Fibroblast of villous mesenchyme (primary cell): Measurements from ENCODE around the gene PAK1IP1. TPM values are rescaled to one million over a fixed set of nuclear protein-coding genes. Genes with fewer than 3 reads are reported as not detected.

ENCODE experiments used
- DNase-seq: peaks from one replicate; pipeline ENCODE4 v3.0.0-alpha.2; 2010; ENCODE audit warnings: low read depth
- H3K4me3 ChIP-seq: 2 replicates; pipeline ENCODE4 v1.5.1; 2011; ENCODE audit warnings: low read depth, mild to moderate bottlenecking, low read length
- total RNA-seq: library from RNA; depleted of rRNA; stranded (reverse); fragments of >200 nt; gene quantifications from 2 replicates; pipeline ENCODE4 v1.2.3, GENCODE V29; 2012
- TF ChIP-seq, protein P1 (sequence below): IDR thresholded peaks from 2 replicates; pipeline ENCODE4 v1.5.1; 2012; ENCODE audit warnings: low read depth, mild to moderate bottlenecking, low read length; ENCODE audit not compliant: insufficient read depth

Gene PAK1IP1
- total RNA-seq, 1 donor, result 25.5 TPM

DNA sequence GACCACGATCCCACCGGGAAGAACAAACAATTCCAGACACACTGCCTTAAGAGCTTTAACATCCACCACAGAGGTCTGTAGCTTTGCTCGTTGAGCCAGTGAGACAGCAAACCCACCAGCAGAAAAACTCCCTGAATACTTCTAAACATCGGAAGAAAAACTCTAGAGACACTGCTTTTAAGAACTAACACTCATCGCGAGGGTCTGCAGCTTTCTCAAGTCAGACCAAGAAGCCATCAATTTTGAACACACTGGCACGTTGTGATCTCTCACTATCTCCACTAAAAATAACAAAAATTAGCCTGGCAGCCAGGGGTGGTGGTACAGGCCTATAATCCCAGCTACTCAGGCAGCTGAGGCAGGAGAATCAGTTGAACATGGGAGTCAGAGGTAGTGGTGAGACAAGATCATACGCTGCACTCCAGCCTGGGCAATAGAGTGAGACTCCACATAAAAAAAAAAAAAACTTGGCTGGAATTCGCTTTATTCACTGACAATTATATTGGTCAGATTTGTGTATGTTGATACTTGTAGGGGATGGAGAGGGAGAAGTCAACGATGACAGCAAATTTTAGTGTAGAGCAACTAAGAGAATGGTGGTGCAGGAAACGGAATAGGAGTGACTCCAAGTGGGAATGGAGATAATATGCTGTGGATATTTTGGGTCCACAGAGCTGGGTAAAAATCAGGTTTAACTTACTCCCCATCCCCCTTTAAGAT is 27.2 kb downstream of the PAK1IP1 start:
- TF ChIP-seq, protein P1, sequence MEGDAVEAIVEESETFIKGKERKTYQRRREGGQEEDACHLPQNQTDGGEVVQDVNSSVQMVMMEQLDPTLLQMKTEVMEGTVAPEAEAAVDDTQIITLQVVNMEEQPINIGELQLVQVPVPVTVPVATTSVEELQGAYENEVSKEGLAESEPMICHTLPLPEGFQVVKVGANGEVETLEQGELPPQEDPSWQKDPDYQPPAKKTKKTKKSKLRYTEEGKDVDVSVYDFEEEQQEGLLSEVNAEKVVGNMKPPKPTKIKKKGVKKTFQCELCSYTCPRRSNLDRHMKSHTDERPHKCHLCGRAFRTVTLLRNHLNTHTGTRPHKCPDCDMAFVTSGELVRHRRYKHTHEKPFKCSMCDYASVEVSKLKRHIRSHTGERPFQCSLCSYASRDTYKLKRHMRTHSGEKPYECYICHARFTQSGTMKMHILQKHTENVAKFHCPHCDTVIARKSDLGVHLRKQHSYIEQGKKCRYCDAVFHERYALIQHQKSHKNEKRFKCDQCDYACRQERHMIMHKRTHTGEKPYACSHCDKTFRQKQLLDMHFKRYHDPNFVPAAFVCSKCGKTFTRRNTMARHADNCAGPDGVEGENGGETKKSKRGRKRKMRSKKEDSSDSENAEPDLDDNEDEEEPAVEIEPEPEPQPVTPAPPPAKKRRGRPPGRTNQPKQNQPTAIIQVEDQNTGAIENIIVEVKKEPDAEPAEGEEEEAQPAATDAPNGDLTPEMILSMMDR, result no peak
- no peak for DNase-seq
- peak overlapping the region; percentile 90 for H3K4me3 ChIP-seq

GRCh38 chr6:10722570-10722819 is 27.7 kb downstream of the PAK1IP1 start:
- TF ChIP-seq, protein P1, result no peak
- no peak for DNase-seq
- peak overlapping the region; percentile 90 for H3K4me3 ChIP-seq

- TF ChIP-seq, protein P1, result no peak
- H3K4me3 ChIP-seq, result peak within 1 kb of the TSS; percentile 90
- DNase-seq, result peak; percentile 99
Measured at GRCh38 chr6:10722820-10723566, 28.2 kb downstream of the PAK1IP1 start, which contains the start of gene TMEM14C. Gene TMEM14C, plus strand, starts transcription at chr6:10723070. Its CDS starts 1,544 bp downstream, at chr6:10724614.

GRCh38 chr6:10723567-10723881 is 28.8 kb downstream of the PAK1IP1 start:
- peak overlapping the region; percentile 90 for H3K4me3 ChIP-seq
- TF ChIP-seq, protein P1, result no peak
- DNase-seq, result no peak

- no peak for DNase-seq
- H3K4me3 ChIP-seq, result no peak overlapping the region
- TF ChIP-seq, protein P1, result no peak
Measured at GRCh38 chr6:10725044-10725443, 30.3 kb downstream of the PAK1IP1 start.

DNA sequence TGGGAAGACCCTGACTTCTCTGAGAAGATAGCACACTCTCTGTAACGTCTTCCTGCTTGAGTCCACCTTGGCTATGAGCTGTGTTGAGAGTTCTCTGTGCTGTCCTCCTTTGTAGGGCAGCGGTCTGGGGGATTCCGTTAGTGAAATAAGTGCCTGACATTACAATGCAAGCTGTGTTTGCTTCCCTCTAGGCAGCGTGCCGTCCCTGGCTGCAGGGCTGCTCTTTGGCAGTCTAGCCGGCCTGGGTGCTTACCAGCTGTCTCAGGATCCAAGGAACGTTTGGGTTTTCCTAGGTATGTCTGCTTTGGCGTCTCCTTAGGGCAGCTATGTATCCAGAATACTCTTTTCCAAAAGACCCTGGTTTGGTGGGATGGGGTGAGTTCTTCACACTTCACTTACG is 30.9 kb downstream of the PAK1IP1 start:
- TF ChIP-seq, protein P1, result no peak
- no peak overlapping the region for H3K4me3 ChIP-seq
- DNase-seq, result no peak

GRCh38 chr6:10730254-10730653 is 35.5 kb downstream of the PAK1IP1 start:
- DNase-seq, result no peak
- H3K4me3 ChIP-seq, result no peak overlapping the region
- TF ChIP-seq, protein P1, result no peak
